ENCODE results near the gene MAST4.

MAST4 gene

GRCh38 chr5:67089200-67089725, 493.1 kb downstream of the MAST4 start:
- Mint-ChIP-seq H3K27ac (no peak overlapping the region), H3K9me3 (no peaks in the 10 kb centered on the region), H3K4me1 (ENCODE audit: low read depth in 2 of 2) (peaks cover 0 to 1% of the 10 kb centered on the region in 2 donors), H3K36me3 (ENCODE audit: insufficient read depth) (no peaks in the 10 kb centered on the region), H3K4me3 (no peak overlapping the region), H3K27me3 (no peaks in the 10 kb centered on the region)
- DNase-seq, result no peak
- no peak for ATAC-seq (replicated peaks)

- Mint-ChIP-seq H3K4me1 (ENCODE audit: low read depth in 2 of 2) (peaks cover 0 to 1% of the 10 kb centered on the region in 2 donors), H3K9me3 (no peaks in the 10 kb centered on the region), H3K36me3 (ENCODE audit: insufficient read depth) (no peaks in the 10 kb centered on the region), H3K27ac (no peak overlapping the region), H3K4me3 (no peak overlapping the region), H3K27me3 (no peaks in the 10 kb centered on the region)
- ATAC-seq (replicated peaks) (no peak), DNase-seq (no peak)
Observed at GRCh38 chr5:67090040-67090439, 493.8 kb downstream of the MAST4 start.

- Mint-ChIP-seq H3K27me3 (no peaks in the 10 kb centered on the region), H3K4me1 (ENCODE audit: low read depth in 2 of 2) (peaks cover 0 to 1% of the 10 kb centered on the region in 2 donors), H3K9me3 (no peaks in the 10 kb centered on the region), H3K36me3 (ENCODE audit: insufficient read depth) (no peaks in the 10 kb centered on the region), H3K27ac (no peak overlapping the region), H3K4me3 (no peak overlapping the region)
- DNase-seq, result no peak
- no peak for ATAC-seq (replicated peaks)
Observed at GRCh38 chr5:67090593-67090992, 494.4 kb downstream of the MAST4 start.

- no peak for ATAC-seq (replicated peaks)
Observed at GRCh38 chr5:67092535-67092934, 496.3 kb downstream of the MAST4 start.

GRCh38 chr5:67093279-67093678, 497.1 kb downstream of the MAST4 start:
- Mint-ChIP-seq H3K9me3 (no peaks in the 10 kb centered on the region), H3K4me1 (ENCODE audit: low read depth in 2 of 2) (peaks cover 0 to 1% of the 10 kb centered on the region in 2 donors)

More at GRCh38 chr5:67092535-67092934, 496.3 kb downstream of the MAST4 start:
- no peaks in the 10 kb centered on the region for H3K36me3 Mint-ChIP-seq (ENCODE audit: insufficient read depth)
- peaks cover 0 to 1% of the 10 kb centered on the region in 2 donors for H3K4me1 Mint-ChIP-seq (ENCODE audit: low read depth in 2 of 2)
- H3K27ac Mint-ChIP-seq, result no peak overlapping the region
- H3K9me3 Mint-ChIP-seq, result no peaks in the 10 kb centered on the region
- no peaks in the 10 kb centered on the region for H3K27me3 Mint-ChIP-seq
- DNase-seq, result no peak
- no peak overlapping the region for H3K4me3 Mint-ChIP-seq

GRCh38 chr5:67094476-67095300, 498.5 kb downstream of the MAST4 start:
- H3K4me3 Mint-ChIP-seq, result no peak overlapping the region
- peaks cover 2% of the 10 kb centered on the region in 2 donors for H3K4me1 Mint-ChIP-seq (ENCODE audit: low read depth in 2 of 2)
- ATAC-seq (replicated peaks), result no peak
- H3K9me3 Mint-ChIP-seq, result no peaks in the 10 kb centered on the region
- H3K27ac Mint-ChIP-seq, result no peak overlapping the region
- H3K27me3 Mint-ChIP-seq, result peaks cover under 1 to 2% of the 10 kb centered on the region in 2 donors
- no peak for DNase-seq
- no peaks in the 10 kb centered on the region for H3K36me3 Mint-ChIP-seq (ENCODE audit: insufficient read depth)

More at GRCh38 chr5:67093279-67093678, 497.1 kb downstream of the MAST4 start:
- Mint-ChIP-seq H3K27ac (no peak overlapping the region), H3K27me3 (no peaks in the 10 kb centered on the region), H3K36me3 (ENCODE audit: insufficient read depth) (no peaks in the 10 kb centered on the region), H3K4me3 (no peak overlapping the region)
- ATAC-seq (replicated peaks) (no peak), DNase-seq (no peak)

GRCh38 chr5:67095346-67096171, 499.4 kb downstream of the MAST4 start:
- Mint-ChIP-seq H3K27ac (no peak overlapping the region), H3K36me3 (ENCODE audit: insufficient read depth) (no peaks in the 10 kb centered on the region), H3K4me1 (ENCODE audit: low read depth in 2 of 2) (peaks cover 9 to 10% of the 10 kb centered on the region in 2 donors), H3K9me3 (no peaks in the 10 kb centered on the region), H3K4me3 (no peak overlapping the region), H3K27me3 (peaks cover 9 to 11% of the 10 kb centered on the region in 2 donors)
- ATAC-seq (replicated peaks) (no peak), DNase-seq (no peak)

- H3K36me3 Mint-ChIP-seq (ENCODE audit: insufficient read depth), result no peaks in the 10 kb centered on the region
- H3K9me3 Mint-ChIP-seq, result no peaks in the 10 kb centered on the region
- no peak overlapping the region for H3K4me3 Mint-ChIP-seq
- peaks cover 9 to 12% of the 10 kb centered on the region in 2 donors for H3K4me1 Mint-ChIP-seq (ENCODE audit: low read depth in 2 of 2)
- no peak overlapping the region for H3K27ac Mint-ChIP-seq
- ATAC-seq (replicated peaks), result no peak
- H3K27me3 Mint-ChIP-seq, result peaks cover 10 to 11% of the 10 kb centered on the region in 2 donors
- DNase-seq, result no peak
Observed at GRCh38 chr5:67098656-67099055, 502.5 kb downstream of the MAST4 start.

- Mint-ChIP-seq H3K4me3 (peak overlapping the region; percentile 35 to 51), H3K9me3 (no peaks in the 10 kb centered on the region), H3K27me3 (peaks cover 10 to 11% of the 10 kb centered on the region in 2 donors), H3K36me3 (ENCODE audit: insufficient read depth) (no peaks in the 10 kb centered on the region), H3K27ac (peak overlapping the region; percentile 63 to 66), H3K4me1 (ENCODE audit: low read depth in 2 of 2) (peaks cover 9 to 12% of the 10 kb centered on the region in 2 donors)
- no peak for DNase-seq
- ATAC-seq (replicated peaks), result peak; percentile 37
Observed at GRCh38 chr5:67100301-67100700, 504.1 kb downstream of the MAST4 start.

GRCh38 chr5:67102708-67103107, 506.5 kb downstream of the MAST4 start:
- H3K4me1 Mint-ChIP-seq (ENCODE audit: low read depth in 2 of 2), result peaks cover 9 to 12% of the 10 kb centered on the region in 2 donors
- DNase-seq, result no peak
- peaks cover 10 to 11% of the 10 kb centered on the region in 2 donors for H3K27me3 Mint-ChIP-seq
- no peak overlapping the region for H3K27ac Mint-ChIP-seq
- no peak for ATAC-seq (replicated peaks)
- no peak overlapping the region for H3K4me3 Mint-ChIP-seq
- H3K9me3 Mint-ChIP-seq, result no peaks in the 10 kb centered on the region
- no peaks in the 10 kb centered on the region for H3K36me3 Mint-ChIP-seq (ENCODE audit: insufficient read depth)

GRCh38 chr5:67104859-67105258, 508.7 kb downstream of the MAST4 start:
- Mint-ChIP-seq H3K27me3 (peaks cover 7 to 8% of the 10 kb centered on the region in 2 donors), H3K4me1 (ENCODE audit: low read depth in 2 of 2) (peaks cover 7 to 9% of the 10 kb centered on the region in 2 donors), H3K27ac (no peak overlapping the region), H3K9me3 (no peaks in the 10 kb centered on the region), H3K36me3 (ENCODE audit: insufficient read depth) (no peaks in the 10 kb centered on the region), H3K4me3 (no peak overlapping the region)
- ATAC-seq (replicated peaks), result no peak
- no peak for DNase-seq

- Mint-ChIP-seq H3K4me1 (ENCODE audit: low read depth in 2 of 2) (peaks cover 4 to 5% of the 10 kb centered on the region in 2 donors), H3K27ac (no peak overlapping the region), H3K27me3 (peaks cover 3 to 4% of the 10 kb centered on the region in 2 donors), H3K4me3 (no peak overlapping the region), H3K9me3 (no peaks in the 10 kb centered on the region), H3K36me3 (ENCODE audit: insufficient read depth) (peaks cover under 1% of the 10 kb centered on the region)
- ATAC-seq (replicated peaks) (no peak), DNase-seq (no peak)
Observed at GRCh38 chr5:67105270-67105669, 509.1 kb downstream of the MAST4 start.

GRCh38 chr5:67106626-67107342, 510.6 kb downstream of the MAST4 start:
- H3K27ac Mint-ChIP-seq, result no peak overlapping the region
- H3K27me3 Mint-ChIP-seq, result no peaks in the 10 kb centered on the region
- H3K9me3 Mint-ChIP-seq, result no peaks in the 10 kb centered on the region
- ATAC-seq (replicated peaks), result no peak
- no peak for DNase-seq
- H3K4me1 Mint-ChIP-seq (ENCODE audit: low read depth in 2 of 2), result peaks cover 0 to 1% of the 10 kb centered on the region in 2 donors
- H3K4me3 Mint-ChIP-seq, result no peak overlapping the region
- H3K36me3 Mint-ChIP-seq (ENCODE audit: insufficient read depth), result peaks cover 2% of the 10 kb centered on the region
